ENCODE results near the gene RXFP2. TPM values are rescaled to one million over a fixed set of nuclear protein-coding genes. Genes with fewer than 3 reads are reported as not detected.

RXFP2 gene
- total RNA-seq, 2 donors from 2014 or later = not detected

- no peaks in the 10 kb centered on the region for H3K36me3 ChIP-seq (ENCODE audit: control insufficient read depth, insufficient read depth, low read length)
- no peak overlapping the region for H3K27ac ChIP-seq (ENCODE audit: low read depth, low read length)
- TF ChIP-seq, protein P1, sequence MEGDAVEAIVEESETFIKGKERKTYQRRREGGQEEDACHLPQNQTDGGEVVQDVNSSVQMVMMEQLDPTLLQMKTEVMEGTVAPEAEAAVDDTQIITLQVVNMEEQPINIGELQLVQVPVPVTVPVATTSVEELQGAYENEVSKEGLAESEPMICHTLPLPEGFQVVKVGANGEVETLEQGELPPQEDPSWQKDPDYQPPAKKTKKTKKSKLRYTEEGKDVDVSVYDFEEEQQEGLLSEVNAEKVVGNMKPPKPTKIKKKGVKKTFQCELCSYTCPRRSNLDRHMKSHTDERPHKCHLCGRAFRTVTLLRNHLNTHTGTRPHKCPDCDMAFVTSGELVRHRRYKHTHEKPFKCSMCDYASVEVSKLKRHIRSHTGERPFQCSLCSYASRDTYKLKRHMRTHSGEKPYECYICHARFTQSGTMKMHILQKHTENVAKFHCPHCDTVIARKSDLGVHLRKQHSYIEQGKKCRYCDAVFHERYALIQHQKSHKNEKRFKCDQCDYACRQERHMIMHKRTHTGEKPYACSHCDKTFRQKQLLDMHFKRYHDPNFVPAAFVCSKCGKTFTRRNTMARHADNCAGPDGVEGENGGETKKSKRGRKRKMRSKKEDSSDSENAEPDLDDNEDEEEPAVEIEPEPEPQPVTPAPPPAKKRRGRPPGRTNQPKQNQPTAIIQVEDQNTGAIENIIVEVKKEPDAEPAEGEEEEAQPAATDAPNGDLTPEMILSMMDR (conservative IDR thresholded peaks at IDR 0.05) = no peak
- no CpG with 5 or more reads among the region's 1 CpG for WGBS, 2 experiments (ENCODE audit: insufficient coverage in 1 of 2, insufficient read length in 1 of 2)
- no peaks in the 10 kb centered on the region for H3K4me1 ChIP-seq (ENCODE audit: control insufficient read depth, insufficient read depth, low read length)
- DNase-seq = no peak
- no peak overlapping the region for H3K9ac ChIP-seq (ENCODE audit: extremely low read depth, low read length, poor library complexity, severe bottlenecking)
- no peaks in the 10 kb centered on the region for H3K4me1 Mint-ChIP-seq
- no peak overlapping the region for H3K27ac Mint-ChIP-seq
- H3K27me3 Mint-ChIP-seq (ENCODE audit: insufficient read depth) = no peaks in the 10 kb centered on the region
- H3K36me3 Mint-ChIP-seq (ENCODE audit: low read depth) = no peaks in the 10 kb centered on the region
- no peak overlapping the region for H3K4me3 Mint-ChIP-seq
- no peak overlapping the region for H3K4me3 ChIP-seq (ENCODE audit: low read length)
- H3K9me3 Mint-ChIP-seq = peaks cover 34% of the 10 kb centered on the region
- H3K27me3 ChIP-seq (ENCODE audit: control insufficient read depth, insufficient read depth, low read length, poor library complexity, severe bottlenecking) = no peaks in the 10 kb centered on the region
- H3K9me3 ChIP-seq (ENCODE audit: control insufficient read depth, low read length) = peaks cover 27% of the 10 kb centered on the region
These were observed 76.2 kb downstream of the RXFP2 start for GRCh38 chr13:31815361-31816144.

GRCh38 chr13:31818236-31818635 is 78.9 kb downstream of the RXFP2 start:
- Histone ChIP-seq H3K27ac (ENCODE audit: low read depth, low read length) (no peak overlapping the region), H3K4me3 (ENCODE audit: low read length) (no peak overlapping the region), H3K36me3 (ENCODE audit: control insufficient read depth, insufficient read depth, low read length) (no peaks in the 10 kb centered on the region), H3K9ac (ENCODE audit: extremely low read depth, low read length, poor library complexity, severe bottlenecking) (no peak overlapping the region), H3K27me3 (ENCODE audit: control insufficient read depth, insufficient read depth, low read length, poor library complexity, severe bottlenecking) (no peaks in the 10 kb centered on the region), H3K9me3 (ENCODE audit: control insufficient read depth, low read length) (peaks cover 10% of the 10 kb centered on the region), H3K4me1 (ENCODE audit: control insufficient read depth, insufficient read depth, low read length) (no peaks in the 10 kb centered on the region)
- no peaks in the 10 kb centered on the region for H3K27me3 Mint-ChIP-seq (ENCODE audit: insufficient read depth)
- H3K36me3 Mint-ChIP-seq (ENCODE audit: low read depth) = no peaks in the 10 kb centered on the region
- no peaks in the 10 kb centered on the region for H3K4me1 Mint-ChIP-seq
- no peak overlapping the region for H3K27ac Mint-ChIP-seq
- H3K4me3 Mint-ChIP-seq = no peak overlapping the region
- peaks cover 17% of the 10 kb centered on the region for H3K9me3 Mint-ChIP-seq
- TF ChIP-seq, protein P1 (conservative IDR thresholded peaks at IDR 0.05) = no peak
- no peak for DNase-seq

DNA sequence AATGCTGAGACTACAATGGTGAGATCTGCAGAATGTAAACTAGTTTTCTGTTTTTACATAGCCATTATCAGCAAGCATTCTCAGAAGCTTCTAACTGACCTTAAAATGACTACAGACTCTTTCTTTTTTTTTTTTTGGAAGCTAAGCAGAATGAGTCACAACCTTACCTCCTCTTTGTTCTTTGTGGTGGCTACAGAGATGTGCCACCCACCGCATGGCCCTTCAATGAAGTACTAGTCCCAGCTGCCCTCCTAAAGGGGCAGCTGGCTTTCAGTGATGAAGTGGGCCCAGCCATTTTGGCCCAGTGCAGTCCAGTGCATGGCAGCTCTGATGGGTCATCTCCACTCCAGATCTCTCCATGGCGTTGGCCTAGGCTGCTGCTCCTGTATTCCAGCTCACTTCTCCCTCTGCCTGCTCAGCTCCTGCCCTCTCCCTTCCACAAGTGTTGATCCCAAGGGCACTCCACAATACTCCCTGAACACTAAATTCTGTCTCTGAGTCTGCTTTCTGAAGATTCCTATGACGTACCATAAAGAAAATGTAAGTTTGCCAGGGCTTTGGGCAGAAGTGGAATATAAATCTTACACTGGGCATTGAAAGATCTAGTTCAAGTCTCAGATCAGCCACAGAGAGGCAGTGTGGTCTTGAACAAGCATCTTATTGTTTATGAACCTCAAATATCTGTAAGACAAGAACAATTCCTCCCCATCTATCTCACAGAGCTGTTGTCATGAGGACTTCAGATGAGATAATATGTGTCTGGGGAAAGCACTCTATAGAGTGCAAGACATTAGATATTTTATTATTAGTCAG is 85.6 kb downstream of the RXFP2 start:
- no peaks in the 10 kb centered on the region for H3K36me3 ChIP-seq (ENCODE audit: control insufficient read depth, insufficient read depth, low read length)
- Mint-ChIP-seq H3K27ac (peak overlapping the region; percentile 85), H3K4me1 (peaks cover 25% of the 10 kb centered on the region), H3K9me3 (no peaks in the 10 kb centered on the region), H3K4me3 (no peak overlapping the region), H3K27me3 (ENCODE audit: insufficient read depth) (no peaks in the 10 kb centered on the region), H3K36me3 (ENCODE audit: low read depth) (no peaks in the 10 kb centered on the region)
- TF ChIP-seq, protein P1 (conservative IDR thresholded peaks at IDR 0.05) = peak; percentile 48
- peak; percentile 48 for DNase-seq
- no peak overlapping the region for H3K9ac ChIP-seq (ENCODE audit: extremely low read depth, low read length, poor library complexity, severe bottlenecking)
- no peaks in the 10 kb centered on the region for H3K9me3 ChIP-seq (ENCODE audit: control insufficient read depth, low read length)
- H3K27me3 ChIP-seq (ENCODE audit: control insufficient read depth, insufficient read depth, low read length, poor library complexity, severe bottlenecking) = no peaks in the 10 kb centered on the region
- H3K4me3 ChIP-seq (ENCODE audit: low read length) = no peak overlapping the region
- H3K27ac ChIP-seq (ENCODE audit: low read depth, low read length) = no peak overlapping the region
- 73 to 88% methylated on average over 2 to 3 of the region's 3 CpGs for WGBS, 2 experiments (ENCODE audit: insufficient coverage in 1 of 2, insufficient read length in 1 of 2)
- H3K4me1 ChIP-seq (ENCODE audit: control insufficient read depth, insufficient read depth, low read length) = peaks cover 13% of the 10 kb centered on the region
